Measurements from ENCODE around the gene GRM1. TPM values are rescaled to one million over a fixed set of nuclear protein-coding genes. Genes with fewer than 3 reads are reported as not detected.

GRM1 gene
- total RNA-seq, 1 donor from 2014 or later = 6.7 TPM

DNA sequence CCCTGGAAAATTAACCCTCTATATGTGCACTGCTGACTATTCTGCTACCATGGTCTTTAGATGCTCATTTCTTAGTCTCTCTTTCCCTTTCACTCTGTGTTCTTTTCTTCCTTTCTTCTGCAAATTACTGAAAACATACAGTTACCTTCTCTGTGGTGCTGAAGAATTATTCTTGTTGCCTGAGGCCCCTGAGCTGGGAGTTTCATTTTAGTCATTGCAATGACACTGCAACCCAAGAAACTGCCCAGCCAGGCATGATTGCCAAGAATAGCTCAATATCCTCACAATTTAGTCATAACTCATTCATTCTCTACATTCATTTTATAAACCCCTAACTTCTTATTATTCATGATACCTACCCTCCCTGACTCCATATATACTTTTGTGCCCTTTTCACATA lies 269.0 kb downstream of the GRM1 start:
- TF ChIP-seq, protein P1, sequence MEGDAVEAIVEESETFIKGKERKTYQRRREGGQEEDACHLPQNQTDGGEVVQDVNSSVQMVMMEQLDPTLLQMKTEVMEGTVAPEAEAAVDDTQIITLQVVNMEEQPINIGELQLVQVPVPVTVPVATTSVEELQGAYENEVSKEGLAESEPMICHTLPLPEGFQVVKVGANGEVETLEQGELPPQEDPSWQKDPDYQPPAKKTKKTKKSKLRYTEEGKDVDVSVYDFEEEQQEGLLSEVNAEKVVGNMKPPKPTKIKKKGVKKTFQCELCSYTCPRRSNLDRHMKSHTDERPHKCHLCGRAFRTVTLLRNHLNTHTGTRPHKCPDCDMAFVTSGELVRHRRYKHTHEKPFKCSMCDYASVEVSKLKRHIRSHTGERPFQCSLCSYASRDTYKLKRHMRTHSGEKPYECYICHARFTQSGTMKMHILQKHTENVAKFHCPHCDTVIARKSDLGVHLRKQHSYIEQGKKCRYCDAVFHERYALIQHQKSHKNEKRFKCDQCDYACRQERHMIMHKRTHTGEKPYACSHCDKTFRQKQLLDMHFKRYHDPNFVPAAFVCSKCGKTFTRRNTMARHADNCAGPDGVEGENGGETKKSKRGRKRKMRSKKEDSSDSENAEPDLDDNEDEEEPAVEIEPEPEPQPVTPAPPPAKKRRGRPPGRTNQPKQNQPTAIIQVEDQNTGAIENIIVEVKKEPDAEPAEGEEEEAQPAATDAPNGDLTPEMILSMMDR (IDR thresholded peaks at IDR 0.05; ENCODE audit: borderline replicate concordance) = no peak
- no peak for DNase-seq
- H3K9me3 ChIP-seq (replicated peaks) = no peaks in the 10 kb centered on the region
- no peaks in the 10 kb centered on the region for H3K4me1 ChIP-seq
- no peak overlapping the region for H3K4me3 ChIP-seq
- H3K36me3 ChIP-seq = no peaks in the 10 kb centered on the region
- H3K27ac ChIP-seq (replicated peaks) = no peak overlapping the region
- intact Hi-C loops (cut with micrococcal nuclease) = no loop called here
- H3K27me3 ChIP-seq (ENCODE audit: low read depth) = no peaks in the 10 kb centered on the region

DNA sequence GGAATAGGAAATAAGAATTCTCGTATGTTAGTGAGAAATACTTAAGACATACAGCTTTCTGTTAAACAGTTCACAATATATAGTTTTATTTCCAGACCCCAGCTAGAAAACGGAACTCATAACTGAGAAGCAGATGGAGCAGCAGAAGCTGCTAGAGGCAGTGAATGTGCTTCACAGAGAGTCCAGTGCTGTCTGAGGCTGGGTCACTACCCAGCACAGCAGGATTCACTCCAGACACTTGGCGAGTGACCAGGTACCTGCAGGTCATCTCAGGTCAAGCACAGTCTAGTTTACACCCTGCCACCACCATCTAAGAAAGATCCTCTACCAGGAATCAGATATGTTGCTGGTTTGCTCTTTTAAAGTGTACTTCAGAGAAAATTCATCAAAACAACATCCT lies 271.7 kb downstream of the GRM1 start:
- intact Hi-C loops (cut with micrococcal nuclease) = no loop called here
- TF ChIP-seq, protein P1 (IDR thresholded peaks at IDR 0.05; ENCODE audit: borderline replicate concordance) = no peak
- H3K36me3 ChIP-seq = no peaks in the 10 kb centered on the region
- no peak overlapping the region for H3K4me3 ChIP-seq
- no peak for DNase-seq
- no peak overlapping the region for H3K27ac ChIP-seq (replicated peaks)
- no peaks in the 10 kb centered on the region for H3K27me3 ChIP-seq (ENCODE audit: low read depth)
- no peaks in the 10 kb centered on the region for H3K9me3 ChIP-seq (replicated peaks)
- peaks cover 3% of the 10 kb centered on the region for H3K4me1 ChIP-seq

- H3K9me3 ChIP-seq (replicated peaks) = no peaks in the 10 kb centered on the region
- intact Hi-C loops (cut with micrococcal nuclease) = no loop called here
- H3K36me3 ChIP-seq = no peaks in the 10 kb centered on the region
- H3K4me3 ChIP-seq = no peak overlapping the region
- TF ChIP-seq, protein P1 (IDR thresholded peaks at IDR 0.05; ENCODE audit: borderline replicate concordance) = no peak
- no peaks in the 10 kb centered on the region for H3K27me3 ChIP-seq (ENCODE audit: low read depth)
- H3K4me1 ChIP-seq = peaks cover 3% of the 10 kb centered on the region
- DNase-seq = no peak
- H3K27ac ChIP-seq (replicated peaks) = no peak overlapping the region
These were observed 272.9 kb downstream of the GRM1 start for GRCh38 chr6:146301764-146302163.

- Histone ChIP-seq H3K27me3 (ENCODE audit: low read depth) (no peaks in the 10 kb centered on the region), H3K27ac (replicated peaks) (no peak overlapping the region), H3K4me1 (peaks cover 6% of the 10 kb centered on the region), H3K4me3 (no peak overlapping the region), H3K9me3 (replicated peaks) (no peaks in the 10 kb centered on the region), H3K36me3 (no peaks in the 10 kb centered on the region)
- intact Hi-C loops (cut with micrococcal nuclease) = no loop called here
- no peak for DNase-seq
- TF ChIP-seq, protein P1 (IDR thresholded peaks at IDR 0.05; ENCODE audit: borderline replicate concordance) = no peak
These were observed 274.1 kb downstream of the GRM1 start for GRCh38 chr6:146302994-146303393.

DNA sequence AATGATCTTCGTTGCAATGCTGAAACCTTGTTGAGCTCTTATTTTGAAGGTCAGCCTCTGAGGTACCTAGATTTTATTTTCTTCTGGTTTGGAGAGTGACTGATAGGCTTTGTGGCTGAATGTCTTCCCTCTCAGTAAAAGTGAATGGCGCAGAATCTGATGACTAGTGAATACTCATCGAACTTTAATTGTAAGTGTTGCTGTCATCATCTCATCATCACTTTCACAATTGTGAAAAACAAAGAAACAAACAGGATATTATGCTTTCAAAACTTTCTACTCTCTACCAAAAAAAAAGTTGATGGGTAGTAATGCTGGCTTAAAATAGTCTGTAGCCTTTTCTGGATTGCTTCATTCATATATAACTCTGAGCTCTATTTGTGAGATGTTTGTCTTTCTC lies 275.3 kb downstream of the GRM1 start:
- Histone ChIP-seq H3K27ac (replicated peaks) (no peak overlapping the region), H3K4me3 (no peak overlapping the region), H3K27me3 (ENCODE audit: low read depth) (no peaks in the 10 kb centered on the region), H3K36me3 (no peaks in the 10 kb centered on the region), H3K4me1 (peaks cover 11% of the 10 kb centered on the region), H3K9me3 (replicated peaks) (no peaks in the 10 kb centered on the region)
- TF ChIP-seq, protein P1 (IDR thresholded peaks at IDR 0.05; ENCODE audit: borderline replicate concordance) = no peak
- intact Hi-C loops (cut with micrococcal nuclease) = no loop called here
- no peak for DNase-seq

- intact Hi-C loops (cut with micrococcal nuclease) = no loop called here
- peaks cover 11% of the 10 kb centered on the region for H3K4me1 ChIP-seq
- no peaks in the 10 kb centered on the region for H3K9me3 ChIP-seq (replicated peaks)
- H3K27me3 ChIP-seq (ENCODE audit: low read depth) = no peaks in the 10 kb centered on the region
- no peak overlapping the region for H3K4me3 ChIP-seq
- H3K27ac ChIP-seq (replicated peaks) = no peak overlapping the region
- DNase-seq = no peak
- TF ChIP-seq, protein P1 (IDR thresholded peaks at IDR 0.05; ENCODE audit: borderline replicate concordance) = no peak
- no peaks in the 10 kb centered on the region for H3K36me3 ChIP-seq
These were observed 276.2 kb downstream of the GRM1 start for GRCh38 chr6:146305092-146305491.
